NCI-H226 (cell line): ENCODE results near the gene RDX.
"Not testable (repeated sequence)": the region's sequence is repeated elsewhere in the genome, so short reads cannot be mapped to it uniquely, and the experiment has no call there.

Source experiments
- DNase-seq: peaks from one replicate; pipeline ENCODE4 v3.0.0-alpha.2; 2015

RDX gene

DNA sequence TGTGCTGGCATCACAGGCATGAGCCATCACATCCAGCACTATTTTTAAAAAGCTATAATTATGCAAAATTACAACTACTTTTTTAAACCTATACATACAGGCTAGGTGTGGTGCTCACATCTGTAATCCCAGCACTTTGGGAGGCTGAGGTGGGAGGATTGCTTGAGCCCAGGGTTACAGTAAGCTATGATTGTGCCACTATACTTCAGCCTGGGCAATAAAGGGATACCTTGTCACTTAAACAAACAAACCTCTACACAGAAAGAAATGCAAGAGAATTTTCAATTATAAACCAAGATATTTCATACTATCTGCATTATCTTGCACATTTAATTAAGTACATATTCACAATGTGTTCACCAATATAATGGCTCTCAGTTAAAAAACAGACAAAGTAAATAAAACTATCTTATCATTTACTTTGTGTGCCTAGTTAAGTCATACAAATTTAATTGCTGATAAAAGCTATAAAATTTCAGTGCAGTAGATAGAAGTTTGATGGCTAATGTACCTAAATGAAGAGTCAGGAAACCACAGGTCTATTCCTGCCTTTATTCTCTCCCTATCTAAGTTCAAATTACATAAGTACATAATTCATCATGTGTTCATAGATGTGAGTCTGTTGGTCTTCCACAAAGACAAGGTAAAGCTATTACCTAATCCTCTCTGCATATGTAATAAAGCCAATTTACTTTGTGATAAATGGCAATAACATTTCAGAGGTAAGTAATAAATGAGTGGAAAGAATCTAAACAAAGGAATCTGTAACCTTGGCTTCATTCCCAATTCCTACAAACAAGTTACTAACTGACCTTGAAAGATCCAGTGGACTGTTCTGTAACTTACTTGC, 9.0 kb upstream of the RDX start:
- DNase-seq, result peak; percentile 73

DNA sequence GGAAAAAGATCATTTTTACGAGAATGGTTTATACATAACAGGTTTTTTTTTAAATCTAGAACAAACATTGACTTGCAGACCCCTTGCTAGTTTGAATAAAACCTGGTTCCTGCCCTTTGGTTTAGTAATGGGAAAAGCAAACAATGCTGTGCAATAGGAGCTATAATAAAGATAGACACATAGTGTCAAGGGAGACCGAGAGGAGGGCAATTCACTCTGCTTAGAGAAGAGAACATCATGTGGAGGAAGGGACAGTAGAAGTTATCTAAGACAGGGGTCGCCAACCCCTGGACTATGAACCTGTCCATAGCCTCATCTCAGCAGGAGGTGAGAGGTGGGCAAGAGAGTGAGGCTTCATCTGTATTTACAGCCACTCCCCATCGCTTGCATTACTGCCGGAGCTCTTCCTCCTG, 7.0 kb upstream of the RDX start:
- no peak for DNase-seq

DNA sequence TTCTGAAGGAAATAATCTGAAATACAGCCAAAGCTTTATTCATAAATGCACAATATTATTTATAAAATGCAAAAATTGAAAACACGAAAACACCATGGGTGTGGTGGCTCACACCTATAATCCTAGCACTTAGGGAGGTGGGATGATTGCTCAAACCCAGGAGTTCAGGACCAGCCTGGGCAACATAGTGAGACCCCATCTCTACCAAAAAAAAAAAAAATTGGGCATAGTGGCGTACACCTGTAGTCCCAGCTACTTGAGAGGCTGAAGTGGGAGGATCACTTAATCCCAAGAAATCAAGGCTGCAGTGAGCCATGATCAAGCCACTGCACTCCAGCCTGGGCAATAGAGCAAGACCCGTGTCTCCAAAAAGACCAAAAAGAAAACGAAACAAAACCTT, 5.2 kb upstream of the RDX start:
- DNase-seq, result no peak

DNA sequence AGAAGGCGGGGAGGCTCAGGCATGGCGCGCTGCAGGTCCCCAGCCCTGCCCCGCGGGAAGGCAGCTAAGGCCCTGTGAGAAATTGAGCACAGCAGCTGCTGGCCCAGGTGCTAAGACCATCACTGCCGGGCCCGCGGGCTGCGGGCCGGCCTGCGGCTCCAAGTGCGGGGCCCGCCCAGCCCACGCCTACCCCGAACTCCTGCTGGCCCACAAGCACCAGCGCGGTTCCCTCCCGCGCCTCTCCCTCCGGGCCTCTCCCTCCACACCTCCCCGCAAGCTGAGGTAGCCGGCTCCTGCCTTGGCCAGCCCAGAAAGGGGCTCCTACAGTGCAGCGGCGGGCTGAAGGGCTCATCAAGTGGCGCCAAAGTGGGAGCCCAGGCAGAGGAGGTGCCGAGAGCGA, 4.6 kb upstream of the RDX start:
- DNase-seq, result no peak

DNA sequence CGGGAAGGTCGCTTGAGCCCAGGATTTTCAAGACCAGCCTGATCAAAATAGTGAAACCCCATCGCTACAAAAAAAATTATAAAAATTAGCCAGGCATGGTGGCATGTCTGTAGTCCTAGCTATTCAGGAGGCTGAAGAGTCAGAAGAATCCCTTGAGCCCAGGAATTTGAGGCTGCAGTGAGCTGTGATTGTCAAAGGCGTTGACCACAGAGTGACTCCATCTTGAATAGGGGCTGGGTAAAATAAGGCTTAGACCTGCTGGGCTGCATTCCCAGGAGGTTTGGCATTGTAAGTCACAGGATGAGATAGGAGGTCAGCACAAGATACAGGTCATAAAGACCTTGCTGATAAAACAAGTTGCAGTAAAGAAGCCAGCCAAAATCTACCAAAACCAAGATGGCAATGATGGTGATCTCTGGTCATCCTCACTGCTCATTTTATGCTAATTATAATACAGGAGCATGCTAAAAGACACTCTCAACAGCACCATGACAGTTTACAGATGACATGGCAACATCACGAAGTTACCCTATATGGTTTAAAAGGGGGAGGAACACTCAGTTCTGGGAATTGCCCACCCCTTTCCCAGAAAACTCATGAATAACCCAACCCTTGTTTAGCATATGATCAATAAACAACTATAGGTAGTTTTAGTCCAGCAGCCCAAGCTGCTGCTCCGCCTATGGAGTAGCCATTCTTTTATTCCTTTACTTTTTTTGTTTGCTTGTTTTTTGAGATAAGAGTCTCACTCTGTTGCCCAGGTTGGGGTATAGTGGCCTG, 2.8 kb upstream of the RDX start:
- DNase-seq, result no peak

DNA sequence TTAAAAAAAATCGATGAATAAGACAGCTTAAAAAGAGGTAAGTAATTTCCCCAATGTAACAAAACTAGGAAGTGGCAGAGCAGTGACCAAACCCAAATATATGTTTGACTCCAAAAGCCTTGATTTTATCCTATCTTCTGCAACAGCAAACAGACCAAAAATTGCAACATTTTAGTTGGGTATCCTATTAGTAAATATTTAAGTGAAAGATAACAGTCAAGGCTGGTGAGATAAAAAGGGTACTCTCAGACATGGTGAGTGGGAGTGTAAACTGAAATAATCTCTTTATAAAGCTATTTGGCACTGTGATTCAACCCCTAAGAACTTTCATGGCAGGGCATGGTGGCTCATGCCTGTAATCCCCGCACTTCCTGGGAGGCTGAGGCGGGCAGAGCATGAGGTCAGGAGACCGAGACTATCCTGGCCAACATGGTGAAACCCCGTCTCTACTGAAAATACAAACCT, 1.9 kb upstream of the RDX start:
- peak; percentile 96 for DNase-seq

DNA sequence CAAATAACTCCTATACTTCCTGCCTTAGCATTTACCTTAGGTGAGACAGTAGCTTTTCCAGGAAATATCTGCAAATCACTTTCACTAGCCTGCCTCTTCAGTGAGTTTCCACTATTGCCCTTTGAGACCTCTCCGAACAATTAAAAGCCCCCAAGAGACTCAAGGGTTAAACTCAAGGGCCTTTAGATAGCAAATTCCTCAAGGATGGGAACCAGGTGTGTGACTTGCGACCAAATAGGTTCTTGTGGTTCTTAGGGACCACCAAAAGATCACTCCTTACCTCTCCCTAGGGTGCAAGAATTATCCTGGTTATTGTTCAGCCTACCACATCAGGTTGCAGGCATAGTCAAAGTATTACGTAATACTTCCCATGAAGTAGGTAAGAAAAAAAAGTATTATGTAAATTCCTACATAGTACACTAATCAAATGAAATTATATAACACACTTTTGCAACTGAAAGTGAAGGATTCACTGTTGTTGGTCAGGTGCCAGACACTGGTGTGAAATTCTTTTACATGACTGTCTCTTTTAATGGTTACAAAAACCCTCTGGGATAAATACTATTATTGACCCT, 1.4 kb upstream of the RDX start:
- peak; percentile 70 for DNase-seq

DNA sequence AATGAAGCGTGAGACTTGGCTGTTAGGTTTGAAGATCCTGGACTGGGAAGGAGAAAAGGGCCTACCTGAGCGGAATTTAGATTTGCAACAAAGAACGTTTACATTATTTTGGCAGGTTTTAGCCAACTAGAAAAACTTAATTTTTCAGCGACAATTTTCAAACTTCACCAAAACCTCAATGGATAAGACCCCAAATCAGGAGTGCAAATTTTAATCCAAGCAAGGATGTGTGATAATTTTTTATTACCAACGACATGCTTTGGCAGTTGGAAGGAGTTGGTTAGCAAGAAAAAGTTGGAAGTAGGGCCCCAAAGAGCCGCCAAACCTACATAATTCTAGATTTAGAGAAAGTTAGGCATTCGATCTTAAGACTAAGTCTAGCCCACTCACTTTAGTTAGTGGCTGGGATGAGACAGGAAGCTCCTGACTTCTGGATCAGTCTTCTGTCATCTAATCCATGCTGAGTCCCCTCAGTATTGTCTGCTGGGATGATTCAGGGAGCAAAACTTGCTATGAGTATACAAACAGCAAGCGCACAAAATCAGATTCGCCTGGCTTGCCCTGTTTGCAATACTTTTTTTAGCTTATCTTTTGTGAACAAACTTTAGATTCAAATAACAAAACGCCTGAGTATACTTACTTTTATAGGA, 787 bp upstream of the RDX start:
- no peak for DNase-seq

DNA sequence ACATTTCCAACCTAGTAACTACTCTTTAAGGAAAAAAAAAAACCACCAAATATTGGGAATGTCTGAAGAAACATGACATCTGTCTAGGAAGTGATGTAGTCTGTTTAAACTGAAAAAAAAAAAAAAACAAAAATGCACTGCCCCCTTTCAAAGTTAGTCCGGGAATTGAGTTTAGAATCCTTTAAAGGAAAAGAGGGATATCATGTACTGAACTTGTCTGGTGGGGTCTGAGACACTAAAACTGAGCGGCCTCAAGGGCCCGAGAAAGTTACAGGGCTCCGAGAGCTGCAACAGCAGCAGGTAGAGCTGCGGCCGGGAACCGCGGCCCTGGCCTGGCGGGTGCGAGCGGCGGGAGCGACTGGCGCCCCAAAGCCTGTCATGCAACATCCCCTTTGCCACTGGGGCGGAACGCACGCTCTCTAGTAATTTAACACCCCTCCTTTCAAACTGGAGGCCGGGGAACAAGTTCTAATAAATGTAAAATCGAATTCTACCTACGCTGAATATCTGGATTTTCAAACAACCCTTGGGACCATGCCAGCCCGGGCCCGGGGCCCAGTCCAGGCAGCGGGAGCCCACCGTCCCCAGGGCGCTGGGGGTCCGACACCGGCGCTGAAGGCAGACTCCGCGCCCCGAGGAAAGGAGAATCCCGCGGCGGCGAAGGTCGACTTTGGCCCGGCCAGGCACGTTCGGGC, 736 bp downstream of the RDX start:
- DNase-seq, result no peak

DNA sequence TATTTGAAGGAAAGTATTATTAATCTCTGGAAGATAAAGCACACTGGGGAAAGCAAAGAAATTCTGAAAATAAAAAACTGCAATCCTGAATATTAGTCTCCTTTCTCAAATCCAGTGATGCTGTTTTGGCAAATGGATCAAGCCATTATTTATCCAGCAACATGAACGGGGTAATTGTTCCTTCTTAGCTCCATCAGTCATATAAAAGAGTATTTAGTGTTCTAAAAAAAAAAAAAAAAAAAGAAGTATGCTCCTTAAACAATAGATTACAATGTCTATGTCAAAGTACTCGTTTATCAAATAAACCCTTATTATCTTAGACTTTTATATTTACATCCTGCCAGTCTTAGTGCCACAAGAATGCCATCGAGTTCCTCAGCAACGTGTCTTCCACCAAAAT, 1.3 kb downstream of the RDX start:
- DNase-seq, result no peak

DNA sequence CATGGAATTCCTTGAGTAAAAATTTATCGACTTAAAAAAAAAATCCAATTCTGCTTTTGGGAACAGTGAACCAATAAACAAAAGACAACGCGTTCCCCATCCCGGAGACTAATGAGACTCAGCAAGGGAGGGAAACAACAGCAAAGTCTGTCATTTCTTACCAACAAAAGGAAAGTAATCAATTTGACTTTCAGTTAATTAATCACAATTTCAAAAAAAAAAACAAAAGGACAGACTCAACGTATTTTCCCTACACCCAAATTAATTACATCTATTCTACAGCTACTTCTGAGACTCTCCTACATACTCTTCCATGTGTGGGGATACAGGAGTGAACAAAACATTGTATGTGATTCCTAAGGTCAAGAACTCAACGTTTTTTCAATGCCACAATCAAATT, 1.9 kb downstream of the RDX start:
- no peak for DNase-seq

DNA sequence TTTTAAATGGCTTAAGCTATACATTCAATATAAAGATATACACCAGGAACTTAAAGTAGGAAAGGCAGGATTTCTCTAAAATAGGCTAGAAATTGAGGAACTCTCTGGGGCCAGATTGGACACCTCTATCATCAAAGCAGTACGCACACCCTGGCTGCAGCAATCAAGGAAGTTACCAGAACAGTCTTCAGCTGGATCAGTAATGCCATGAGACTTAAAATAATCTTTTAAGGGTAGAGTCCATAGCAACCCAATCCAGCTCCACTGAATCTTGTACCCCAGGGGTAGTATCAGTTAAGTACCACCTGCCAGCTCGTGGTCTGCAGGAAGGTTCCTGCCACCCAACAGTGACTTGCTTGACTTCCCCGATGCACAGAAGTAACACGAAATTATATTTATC, 3.0 kb downstream of the RDX start:
- DNase-seq, result no peak

DNA sequence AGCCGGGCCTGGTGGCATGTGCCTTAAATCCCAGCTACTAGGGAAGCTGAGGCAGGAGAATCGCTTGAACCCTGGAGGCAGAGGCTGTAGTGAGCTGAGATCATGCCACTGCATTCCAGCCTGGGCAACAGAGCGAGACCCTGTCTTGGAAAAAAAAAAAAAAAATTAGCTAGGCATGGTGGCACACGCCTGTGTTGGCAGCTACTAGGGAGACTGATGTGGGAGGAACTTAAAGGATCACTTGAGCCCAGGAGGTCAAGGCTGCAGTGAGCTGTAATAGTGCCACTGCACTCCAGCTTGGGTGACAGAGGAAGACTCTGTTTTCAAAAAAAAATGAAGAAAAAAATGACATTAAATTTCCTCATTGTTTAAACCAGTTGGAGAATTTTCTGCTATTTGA, 4.3 kb downstream of the RDX start:
- DNase-seq, result not testable (repeated sequence)

DNA sequence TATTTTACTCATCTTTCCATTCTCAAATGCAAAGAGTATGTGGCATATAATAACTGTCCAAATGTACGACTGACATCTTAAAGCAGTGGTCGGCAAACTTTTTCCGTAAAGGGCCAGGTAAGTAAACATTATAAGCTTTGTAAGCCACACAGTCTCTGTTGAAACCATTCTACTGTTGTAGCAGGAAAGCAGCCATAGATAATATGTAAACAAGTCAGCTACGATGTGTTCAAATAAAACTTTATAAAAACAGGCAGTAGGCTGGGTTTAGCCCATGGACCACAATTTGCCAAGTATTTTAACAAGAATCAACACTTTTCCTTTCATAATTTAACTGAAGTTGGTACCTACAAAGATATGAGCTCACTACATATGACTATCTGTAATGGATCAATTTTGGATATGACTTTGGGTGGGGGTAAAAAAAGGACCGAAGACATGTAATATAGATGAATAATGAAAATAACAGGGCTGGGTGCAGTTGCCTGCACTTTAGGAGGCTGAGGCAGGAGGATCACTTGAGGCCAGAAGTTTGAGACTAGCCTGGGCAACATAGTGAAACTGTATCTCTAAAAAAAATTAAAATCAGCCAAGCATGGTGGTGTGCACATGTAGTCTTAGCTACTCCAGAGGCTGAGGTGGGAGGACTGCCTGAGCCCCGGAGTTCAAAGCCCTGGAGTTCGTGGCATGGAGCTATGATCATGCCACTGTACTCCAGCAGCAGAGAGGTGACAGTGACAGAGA, 5.7 kb downstream of the RDX start:
- no peak for DNase-seq

DNA sequence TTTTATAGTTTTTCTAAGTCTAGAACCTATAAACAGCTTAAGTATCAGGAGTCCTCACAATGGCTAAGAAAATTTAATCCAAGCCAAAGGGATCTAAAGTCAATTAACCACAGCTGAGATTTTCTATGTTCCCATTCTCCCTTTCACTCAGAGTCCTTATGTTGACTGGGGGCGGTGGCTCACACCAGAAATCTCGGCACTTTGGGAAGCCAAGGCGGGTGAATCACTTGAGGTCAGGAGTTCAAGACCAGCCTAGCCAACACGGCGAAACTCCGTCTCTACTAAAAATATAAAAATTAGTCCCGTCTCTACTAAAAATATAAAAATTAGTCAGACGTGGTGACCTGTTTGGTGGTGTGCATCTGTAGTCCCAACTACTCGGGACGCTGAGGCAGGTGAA, 6.9 kb downstream of the RDX start:
- no peak for DNase-seq

DNA sequence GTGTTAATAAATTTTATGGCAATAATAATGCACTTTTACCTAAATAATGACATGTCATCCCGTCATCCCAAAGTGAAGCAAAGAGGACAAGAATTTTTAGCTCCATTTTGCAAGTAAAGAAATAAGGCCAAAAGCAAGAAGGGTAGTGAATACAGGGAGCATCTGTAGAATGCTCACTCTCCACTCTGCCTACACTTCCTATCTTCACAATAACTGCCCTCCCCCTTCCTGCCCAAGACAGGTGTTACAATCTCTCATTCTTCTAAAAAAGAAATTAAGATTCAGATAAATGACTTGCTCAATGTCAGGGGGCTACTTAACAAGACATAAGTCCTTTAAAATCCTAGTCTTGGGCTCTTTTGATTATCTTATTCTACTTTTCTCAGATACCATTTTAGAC, 8.9 kb downstream of the RDX start:
- no peak for DNase-seq

DNA sequence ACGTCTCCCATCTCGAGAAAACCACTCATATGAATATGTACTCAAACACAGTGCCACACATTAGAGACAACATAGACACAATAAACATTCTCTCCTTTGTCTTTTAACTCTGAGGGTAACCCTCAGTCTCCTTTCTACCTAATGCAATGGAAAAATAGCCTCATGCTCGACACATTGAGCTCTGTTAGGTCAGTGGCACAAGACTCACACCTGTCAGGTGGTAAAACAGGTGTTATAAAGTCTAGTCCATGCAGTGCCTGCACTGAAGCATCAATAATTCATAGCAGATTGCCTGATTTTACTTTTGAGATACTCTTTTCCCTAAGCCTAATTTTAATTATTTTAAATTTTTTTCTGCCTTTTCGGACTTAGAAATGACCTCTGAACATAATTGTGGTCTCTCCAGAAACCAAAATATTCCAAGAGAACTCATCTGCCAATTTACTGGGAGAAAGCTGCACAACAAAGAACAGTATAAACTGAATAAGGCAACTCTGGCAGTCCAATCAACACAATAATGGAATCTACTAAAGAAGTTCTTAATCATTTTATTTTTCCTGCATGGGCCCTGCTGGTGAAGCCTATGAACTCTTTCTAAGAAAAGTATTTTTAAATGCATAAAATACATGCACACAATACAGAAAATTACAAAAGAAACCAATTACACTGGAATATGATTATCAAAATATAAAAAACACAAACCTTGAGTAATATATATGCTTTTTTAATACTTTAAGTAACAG, 9.9 kb downstream of the RDX start:
- no peak for DNase-seq

DNA sequence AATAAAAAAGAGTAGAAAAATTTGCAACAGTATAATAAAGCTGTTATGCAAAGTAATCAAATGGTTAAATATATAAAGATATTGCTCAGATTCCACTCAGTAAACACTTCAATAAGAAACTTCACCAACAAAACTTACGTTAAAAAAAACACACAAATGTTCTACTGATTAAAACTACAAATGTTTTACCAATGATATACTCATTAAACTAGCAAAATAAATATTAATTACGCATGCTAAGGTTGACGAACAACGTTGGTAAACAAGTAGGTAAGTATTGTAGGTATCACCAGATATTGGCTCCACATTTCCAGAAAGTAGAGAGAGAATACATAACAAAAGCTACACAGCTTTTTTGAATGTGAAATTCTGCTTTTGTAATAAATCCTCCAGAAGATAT, 12.6 kb downstream of the RDX start:
- no peak for DNase-seq

DNA sequence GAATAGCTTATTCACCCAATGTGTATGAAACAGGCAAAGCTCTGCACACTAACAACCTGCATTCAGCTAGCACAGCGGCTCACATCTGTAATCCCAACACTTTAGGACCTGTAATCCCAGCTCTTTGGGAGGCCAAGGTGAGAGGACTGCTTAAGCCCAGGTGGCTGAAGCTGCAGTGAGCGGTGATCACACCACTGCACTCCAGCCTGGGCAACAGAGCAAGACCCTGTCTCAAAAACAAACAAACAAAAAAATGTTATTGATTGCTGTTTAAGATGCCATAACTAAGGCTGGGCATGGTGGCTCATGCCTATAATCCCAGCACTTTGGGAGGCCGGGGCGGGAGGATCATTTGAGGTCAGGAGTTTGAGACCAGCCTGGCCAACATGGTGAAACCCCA, 15.8 kb downstream of the RDX start:
- DNase-seq, result not testable (repeated sequence)

DNA sequence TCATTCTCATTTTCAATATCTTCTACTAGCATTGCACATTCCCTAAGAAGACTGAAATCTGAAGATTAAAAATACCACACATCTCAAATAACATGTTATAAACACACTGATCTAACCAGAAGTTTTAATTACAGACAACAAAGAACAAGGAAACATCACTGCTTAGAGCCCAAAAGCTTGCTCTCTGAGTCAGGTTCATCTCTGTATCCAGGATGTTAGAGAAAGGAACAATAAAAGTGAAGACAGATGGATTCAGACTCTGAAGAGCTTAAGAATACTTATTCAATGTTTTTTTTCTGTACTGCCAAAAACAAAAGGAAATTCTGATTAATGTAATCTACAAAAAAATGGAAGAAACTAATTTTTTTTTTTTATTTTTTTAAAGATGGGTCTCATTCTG, 16.5 kb downstream of the RDX start:
- no peak for DNase-seq

DNA sequence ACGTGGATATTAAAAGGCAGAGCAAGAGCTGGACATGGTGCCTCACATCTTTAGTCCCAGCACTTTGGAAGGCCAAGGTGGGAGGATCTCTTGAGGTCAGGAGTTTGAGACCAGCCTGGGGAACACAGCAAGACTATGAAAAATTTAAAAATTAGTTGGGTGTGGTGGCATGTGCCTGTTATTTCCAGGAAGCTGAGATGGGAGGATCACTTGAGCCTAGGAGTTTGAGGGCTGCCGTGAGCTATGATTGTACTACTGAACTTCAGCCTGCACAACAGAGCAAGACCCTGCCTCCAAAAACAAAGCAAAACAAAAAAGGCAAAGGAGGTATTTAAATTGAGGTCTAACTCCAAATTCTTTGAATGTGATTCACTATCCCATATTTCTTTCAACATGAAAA, 23.5 kb downstream of the RDX start:
- no peak for DNase-seq
